GM12873 (cell line): ENCODE data around the gene GPR42.

Source experiments
- CTCF ChIP-seq: IDR thresholded peaks from 2 replicates; pipeline ENCODE4 v1.5.1; 2012; ENCODE audit warnings: low read depth, mild to moderate bottlenecking, moderate library complexity, low read length, control low read depth; ENCODE audit not compliant: insufficient read depth; ENCODE audit errors: missing control alignments

Gene GPR42

GRCh38 chr19:35388277-35389054 lies 17.6 kb downstream of the GPR42 start:
- no peak for TF ChIP-seq CTCF

- TF ChIP-seq CTCF = no peak
Measured at GRCh38 chr19:35389192-35389861, 18.5 kb downstream of the GPR42 start.

GRCh38 chr19:35392742-35393715 lies 22.2 kb downstream of the GPR42 start:
- no peak for TF ChIP-seq CTCF

- TF ChIP-seq CTCF = no peak
Measured at GRCh38 chr19:35395382-35396199, 24.7 kb downstream of the GPR42 start.

- no peak for TF ChIP-seq CTCF
Measured at GRCh38 chr19:35396240-35396885, 25.5 kb downstream of the GPR42 start.

- TF ChIP-seq CTCF = no peak
Measured at GRCh38 chr19:35397064-35397463, 26.2 kb downstream of the GPR42 start.
